H1 (cell line): ENCODE results near the gene ACSL4.

ENCODE experiments used
- CHD2 ChIP-seq: IDR thresholded peaks from 2 replicates; pipeline ENCODE4 v1.6.1; 2012; ENCODE audit warnings: low read length, improper control_type of control experiment
- CTCF ChIP-seq, 3 experiments: IDR thresholded peaks; 1 replicate in 2 of 3; 2 replicates in 1 of 3; pipeline versions ENCODE4 v1.5.1 to v1.6.1; 2011; ENCODE audit warnings: low read length in 3 of 3, mild to moderate bottlenecking in 3 of 3, inconsistent platforms in 2 of 3, low read depth in 1 of 3, moderate library complexity in 1 of 3; ENCODE audit not compliant: insufficient read depth in 1 of 3; ENCODE audit errors: control extremely low read depth in 1 of 3
- EZH2 ChIP-seq: fragments of 200-600 bp; sonication (generic); IDR thresholded peaks from 2 replicates; pipeline ENCODE4 v1.7.1; 2012; ENCODE audit warnings: low read depth, mild to moderate bottlenecking, moderate library complexity, low read length, inconsistent platforms; ENCODE audit not compliant: severe bottlenecking
- JUN ChIP-seq: IDR thresholded peaks from 2 replicates; pipeline ENCODE4 v1.6.1; 2011; ENCODE audit warnings: low read depth, mild to moderate bottlenecking, improper control_type of control experiment, low read length
- KDM1A ChIP-seq: fragments of 200-600, 300-600 bp; sonication (generic); IDR thresholded peaks from 2 replicates; pipeline ENCODE4 v1.7.1; 2016; ENCODE audit warnings: mild to moderate bottlenecking, low read length, borderline replicate concordance
- MAFK ChIP-seq: IDR thresholded peaks from 2 replicates; pipeline ENCODE4 v1.6.1; 2012; ENCODE audit warnings: low read depth, mild to moderate bottlenecking, improper control_type of control experiment, low read length
- POLR2A ChIP-seq, 2 experiments: IDR thresholded peaks; 1 replicate in 1 of 2; 2 replicates in 1 of 2; pipeline ENCODE4 v1.6.1; 2011; ENCODE audit warnings: low read depth in 2 of 2, low read length in 2 of 2, mild to moderate bottlenecking in 2 of 2; ENCODE audit errors: control extremely low read depth in 1 of 2
- POLR2AphosphoS5 ChIP-seq: IDR thresholded peaks from 2 replicates; pipeline ENCODE4 v1.6.1; 2011; ENCODE audit warnings: low read depth, low read length
- RAD21 ChIP-seq, 2 experiments: IDR thresholded peaks in 1 of 2; conservative IDR thresholded peaks in 1 of 2; 2 replicates each; pipeline ENCODE4 v1.6.1; 2011; ENCODE audit warnings: low read depth in 2 of 2, low read length in 2 of 2, improper control_type of control experiment in 1 of 2, inconsistent platforms in 1 of 2, mild to moderate bottlenecking in 1 of 2, moderate library complexity in 1 of 2
- RFX5 ChIP-seq: IDR thresholded peaks from 2 replicates; pipeline ENCODE4 v1.6.1; 2011; ENCODE audit warnings: low read depth, low read length, improper control_type of control experiment, borderline replicate concordance
- SAP30 ChIP-seq: fragments of 300-600 bp; sonication (generic); IDR thresholded peaks from 2 replicates; pipeline ENCODE4 v1.7.1; 2012; ENCODE audit warnings: low read length, moderate library complexity, mild to moderate bottlenecking, inconsistent platforms; ENCODE audit not compliant: insufficient read depth, insufficient replicate concordance
- SP1 ChIP-seq: IDR thresholded peaks from 2 replicates; pipeline ENCODE4 v1.6.1; 2011; ENCODE audit warnings: low read depth, low read length
- YY1 ChIP-seq: IDR thresholded peaks from 2 replicates; pipeline ENCODE4 v1.6.1; 2011; ENCODE audit warnings: low read depth, mild to moderate bottlenecking, low read length

- TF ChIP-seq POLR2A (IDR thresholded peaks at IDR 0.05; ENCODE audit: control extremely low read depth in 1 of 2, low read depth in 2 of 2, low read length in 2 of 2) = no peak
- TF ChIP-seq CHD2 = no peak
- no peak for TF ChIP-seq EZH2
- no peak for TF ChIP-seq RFX5
- no peak for TF ChIP-seq JUN
- no peak for TF ChIP-seq CTCF (IDR thresholded peaks at IDR 0.05; ENCODE audit: control extremely low read depth in 1 of 3, insufficient read depth in 1 of 3, low read depth in 1 of 3, low read length in 3 of 3)
- TF ChIP-seq KDM1A = no peak
- TF ChIP-seq YY1 = no peak
- no peak for TF ChIP-seq MAFK
- no peak for TF ChIP-seq POLR2AphosphoS5
- TF ChIP-seq RAD21 (IDR thresholded peaks at IDR 0.05 in 1 of 2, conservative IDR thresholded peaks at IDR 0.05 in 1 of 2; ENCODE audit: low read depth in 2 of 2, low read length in 2 of 2) = no peak
- no peak for TF ChIP-seq SP1
- no peak for TF ChIP-seq SAP30
These were observed 35.2 kb downstream of the ACSL4 start for GRCh38 chrX:109697855-109698254.
